ENCODE measurements around the gene ZNF580. TPM values are rescaled to one million over a fixed set of nuclear protein-coding genes. Genes with fewer than 3 reads are reported as not detected.

ZNF580 gene
- total and polyA plus RNA-seq, 10 of the 15 experiments (the other 5 are each of a cell fraction or from before 2014, with no cell fraction given): 2.3 to 31.8 (median 10.0) TPM

- ChIA-PET RAD21 (ENCODE audit: unreplicated experiment) (interaction anchor here (0.9 to 4.4 kb wide), 7 partner anchors 10 to 667 kb away, joined by 3 to 36 read pairs (median 5); partner anchors contain the start of genes ZNF628 and ZSCAN5A), POLR2A (interaction anchor here (0.8 to 3.3 kb wide), 12 partner anchors 9 to 171 kb away, joined by 3 to 28 read pairs (median 4); partner anchors contain the start of genes FIZ1, ZNF524, ZNF628 and ZNF784), SMC1A (ENCODE audit: uncharacterized antibody, unreplicated experiment) (interaction anchor here (1.0 to 2.0 kb wide), 4 partner anchors 9 to 29 kb away, joined by 3 to 24 read pairs (median 6); no protein-coding TSS in a partner anchor), CTCF (interaction anchor here (0.6 to 4.8 kb wide), 13 partner anchors 9 to 740 kb away, joined by 3 to 52 read pairs (median 6); partner anchors contain the start of gene ZNF865)
- FAIRE-seq (peak; percentile 75), ATAC-seq (peak; percentile 44), DNase-seq (ENCODE audit: low read depth, low spot score) (no peak)
- Histone ChIP-seq H3K4me1 (ENCODE audit: control insufficient read depth, insufficient read depth, low read length) (peaks cover 25% of the 10 kb centered on the region), H3K9me3 (replicated peaks; ENCODE audit: control insufficient read depth, insufficient read depth, low read length) (no peaks in the 10 kb centered on the region), H3K27ac (ENCODE audit: control insufficient read depth, insufficient read depth) (peak within 1 kb of the TSS; percentile 90), H3K79me2 (ENCODE audit: control insufficient read depth, insufficient read depth, low read length) (peaks cover 47% of the 10 kb centered on the region), H4K20me1 (ENCODE audit: control insufficient read depth, insufficient read depth) (no peaks in the 10 kb centered on the region), H3K4me3 (peak within 1 kb of the TSS; percentile 99), H3K36me3 (ENCODE audit: control insufficient read depth in 2 of 2, insufficient read depth in 2 of 2, low read length in 1 of 2) (peaks cover 1 to 2% of the 10 kb centered on the region in 2 experiments; a peak in 2 of 4 replicates), H3K4me2 (ENCODE audit: control insufficient read depth, insufficient read depth) (peak within 1 kb of the TSS; percentile 95), H3K9ac (ENCODE audit: control insufficient read depth, insufficient read depth, low read length) (peak within 1 kb of the TSS; percentile 91), H3K27me3 (replicated peaks in 1 of 2; ENCODE audit: control insufficient read depth in 2 of 2, insufficient read depth in 2 of 2, low read length in 1 of 2) (no peaks in the 10 kb centered on the region), H2AFZ (ENCODE audit: control insufficient read depth, low read depth, low read length) (peak within 1 kb of the TSS; percentile 86)
- in situ Hi-C loops (cut with MboI) (no loop called here), intact Hi-C loops (cut with micrococcal nuclease; ENCODE audit: unreplicated experiment) (no loop called here)
- 2% methylated on average over 63 of the region's 87 CpGs for WGBS (ENCODE audit: insufficient coverage, insufficient replicate concordance, low lambda C conversion rate, missing lambda C conversion rate)
- no TSS peak for BruUV-seq (replicated peaks)
- TF ChIP-seq ETV6 (conservative IDR thresholded peaks at IDR 0.05 in 1 of 2, IDR thresholded peaks at IDR 0.05 in 1 of 2; ENCODE audit: borderline replicate concordance in 1 of 2, low read depth in 1 of 2): no peak
- TF ChIP-seq ATF7 (IDR thresholded peaks at IDR 0.05; ENCODE audit: low read depth): 0 out of 2 replicates have a peak, but pooled peaks have one; percentile 8
- TF ChIP-seq NR2C1 (IDR thresholded peaks at IDR 0.05): peak; percentile 50
- TF ChIP-seq ZNF207 (IDR thresholded peaks at IDR 0.05; ENCODE audit: borderline replicate concordance): peak; percentile 94
- 0 out of 2 replicates have a peak, but pooled peaks have one; percentile 75 for TF ChIP-seq CHD2 (IDR thresholded peaks at IDR 0.05; ENCODE audit: borderline replicate concordance, low read depth, low read length)
- TF ChIP-seq MAX (IDR thresholded peaks at IDR 0.05; ENCODE audit: low read depth, low read length): peak; percentile 27; the same call in 1 of the 2 replicates
- no peak for TF ChIP-seq HCFC1 (IDR thresholded peaks at IDR 0.05; ENCODE audit: low read length)
- TF ChIP-seq E4F1 (IDR thresholded peaks at IDR 0.05; ENCODE audit: borderline replicate concordance, partially characterized antibody): peak; percentile 90
- TF ChIP-seq BCLAF1 (IDR thresholded peaks at IDR 0.05): no peak
- TF ChIP-seq JUNB (IDR thresholded peaks at IDR 0.05): peak; percentile 100
- no peak for TF ChIP-seq TAF1 (IDR thresholded peaks at IDR 0.05; ENCODE audit: borderline replicate concordance, low read depth, low read length)
- TF ChIP-seq IRF3 (IDR thresholded peaks at IDR 0.05): peak; percentile 94
- no peak for TF ChIP-seq PKNOX1 (IDR thresholded peaks at IDR 0.05)
Observed at GRCh38 chr19:55647732-55648584, 7.2 kb downstream of the ZNF580 start, which contains the start of gene CCDC106. Gene CCDC106 (plus strand): TSS chr19:55648212. CDS start chr19:55649047, 835 bp downstream.
